PC-9 (cell line): Measurements from ENCODE around the gene FOXR1.

Experiments
- CTCF ChIP-seq: fragments of 200-600 bp; sonication (generic); conservative IDR thresholded peaks from 2 replicates; pipeline ENCODE4 v1.6.1; 2017; ENCODE audit warnings: mixed run types, antibody characterized with exemption, mild to moderate bottlenecking, moderate library complexity
- EZH2 ChIP-seq: fragments of 200-600 bp; sonication (generic); IDR thresholded peaks from 2 replicates; pipeline ENCODE4 v1.8.0; 2017; ENCODE audit warnings: antibody characterized with exemption, low read depth

GRCh38 chr11:118984825-118985224 is 13.3 kb downstream of the FOXR1 start:
- TF ChIP-seq CTCF (no peak), EZH2 (no peak)
